HG03354 (cell line): ENCODE results near the gene FARP1.
A peak's percentile ranks its signal among the peaks of the same experiment; 100 is the strongest.

Source experiments
- ATAC-seq: cut with Tn5 transposase; IDR thresholded peaks from one replicate; pipeline ENCODE4 v1.9.1; 2021; ENCODE audit warnings: mild to moderate bottlenecking; ENCODE audit not compliant: unreplicated experiment, poor library complexity, severe bottlenecking

The FARP1 gene

GRCh38 chr13:98273067-98273823, 130.4 kb downstream of the FARP1 start:
- no peak for ATAC-seq

GRCh38 chr13:98273824-98274742, 131.2 kb downstream of the FARP1 start:
- ATAC-seq: no peak

- ATAC-seq: no peak
Observed at GRCh38 chr13:98274921-98275487, 132.1 kb downstream of the FARP1 start.

- no peak for ATAC-seq
Observed at GRCh38 chr13:98275681-98276171, 132.8 kb downstream of the FARP1 start.

GRCh38 chr13:98276486-98276885, 133.6 kb downstream of the FARP1 start:
- no peak for ATAC-seq

GRCh38 chr13:98278068-98278724, 135.3 kb downstream of the FARP1 start:
- no peak for ATAC-seq

GRCh38 chr13:98279473-98280175, 136.7 kb downstream of the FARP1 start:
- ATAC-seq: peak; percentile 70

- ATAC-seq: peak; percentile 39
Observed at GRCh38 chr13:98280176-98280510, 137.2 kb downstream of the FARP1 start.

- no peak for ATAC-seq
Observed at GRCh38 chr13:98284679-98285078, 141.8 kb downstream of the FARP1 start.

GRCh38 chr13:98285317-98285716, 142.4 kb downstream of the FARP1 start:
- no peak for ATAC-seq

- ATAC-seq: no peak
Observed at GRCh38 chr13:98285852-98286594, 143.1 kb downstream of the FARP1 start.

GRCh38 chr13:98286799-98287198, 143.9 kb downstream of the FARP1 start:
- ATAC-seq: no peak

GRCh38 chr13:98288211-98288610, 145.3 kb downstream of the FARP1 start:
- ATAC-seq: no peak

GRCh38 chr13:98289339-98289945, 146.5 kb downstream of the FARP1 start:
- no peak for ATAC-seq

- ATAC-seq: no peak
Observed at GRCh38 chr13:98290261-98290660, 147.4 kb downstream of the FARP1 start.

- ATAC-seq: no peak
Observed at GRCh38 chr13:98291658-98292057, 148.8 kb downstream of the FARP1 start.

- ATAC-seq: no peak
Observed at GRCh38 chr13:98293103-98293502, 150.2 kb downstream of the FARP1 start.

GRCh38 chr13:98293570-98294142, 150.8 kb downstream of the FARP1 start:
- ATAC-seq: no peak
